ENCODE results near the gene TTBK2. TPM values are rescaled to one million over a fixed set of nuclear protein-coding genes. Genes with fewer than 3 reads are reported as not detected.

Gene TTBK2
- total RNA-seq, 2 experiments from 2014 or later = 9.9 to 11.9 TPM

GRCh38 chr15:42720071-42720470 lies 200.5 kb downstream of the TTBK2 start:
- intact Hi-C loops (cut with micrococcal nuclease) = no loop called here
- ChIA-PET POLR2A (no interaction called here), CTCF (interaction anchor here (1.7 kb wide), 1 partner anchor 14 kb away, joined by 4 read pairs; no protein-coding TSS in a partner anchor)
- no peaks in the 10 kb centered on the region for H3K4me1 Mint-ChIP-seq (ENCODE audit: low read depth)
- peaks cover 10% of the 10 kb centered on the region for H3K36me3 Mint-ChIP-seq (ENCODE audit: low read depth)
- H3K27ac Mint-ChIP-seq = peak overlapping the region; percentile 37
- H3K27me3 Mint-ChIP-seq = no peaks in the 10 kb centered on the region
- no peak overlapping the region for H3K4me3 Mint-ChIP-seq
- no peak for TF ChIP-seq CTCF (IDR thresholded peaks at IDR 0.05)
- no peaks in the 10 kb centered on the region for H3K9me3 Mint-ChIP-seq
- ATAC-seq (no peak), DNase-seq (no peak)

- H3K27ac Mint-ChIP-seq = no peak overlapping the region
- no peaks in the 10 kb centered on the region for H3K9me3 Mint-ChIP-seq
- POLR2A ChIA-PET = no interaction called here
- TF ChIP-seq CTCF (IDR thresholded peaks at IDR 0.05) = no peak
- no peaks in the 10 kb centered on the region for H3K4me1 Mint-ChIP-seq (ENCODE audit: low read depth)
- no peak overlapping the region for H3K4me3 Mint-ChIP-seq
- DNase-seq = no peak
- H3K27me3 Mint-ChIP-seq = no peaks in the 10 kb centered on the region
- CTCF ChIA-PET = no interaction called here
- intact Hi-C loops (cut with micrococcal nuclease) = no loop called here
- H3K36me3 Mint-ChIP-seq (ENCODE audit: low read depth) = peaks cover 6% of the 10 kb centered on the region
- ATAC-seq = no peak
These were observed 201.5 kb downstream of the TTBK2 start for GRCh38 chr15:42719043-42719442.

GRCh38 chr15:42716626-42717025 lies 204.0 kb downstream of the TTBK2 start:
- Mint-ChIP-seq H3K27me3 (no peaks in the 10 kb centered on the region), H3K9me3 (no peaks in the 10 kb centered on the region), H3K4me3 (no peak overlapping the region), H3K36me3 (ENCODE audit: low read depth) (peaks cover 6% of the 10 kb centered on the region), H3K27ac (no peak overlapping the region), H3K4me1 (ENCODE audit: low read depth) (no peaks in the 10 kb centered on the region)
- no peak for DNase-seq
- intact Hi-C loops (cut with micrococcal nuclease) = no loop called here
- ATAC-seq = no peak
- ChIA-PET POLR2A (interaction anchor here (0.9 to 1.1 kb wide), 3 partner anchors 16 to 28 kb away, joined by 3 read pairs; no protein-coding TSS in a partner anchor), CTCF (interaction anchor here (1.4 to 2.0 kb wide), 2 partner anchors 12 to 210 kb away, joined by 5 to 7 read pairs; no protein-coding TSS in a partner anchor)
- no peak for TF ChIP-seq CTCF (IDR thresholded peaks at IDR 0.05)

- Mint-ChIP-seq H3K9me3 (no peaks in the 10 kb centered on the region), H3K4me1 (ENCODE audit: low read depth) (no peaks in the 10 kb centered on the region), H3K36me3 (ENCODE audit: low read depth) (peaks cover 6% of the 10 kb centered on the region), H3K4me3 (no peak overlapping the region), H3K27ac (no peak overlapping the region), H3K27me3 (no peaks in the 10 kb centered on the region)
- intact Hi-C loops (cut with micrococcal nuclease) = no loop called here
- ATAC-seq = no peak
- ChIA-PET CTCF (interaction anchor here (1.1 to 2.0 kb wide), 3 partner anchors 10 to 210 kb away, joined by 3 to 7 read pairs (median 5); no protein-coding TSS in a partner anchor), POLR2A (interaction anchor here (1.1 kb wide), 1 partner anchor 27 kb away, joined by 3 read pairs; no protein-coding TSS in a partner anchor)
- DNase-seq = no peak
- no peak for TF ChIP-seq CTCF (IDR thresholded peaks at IDR 0.05)
These were observed 204.5 kb downstream of the TTBK2 start for GRCh38 chr15:42716125-42716524.

GRCh38 chr15:42712584-42712983 lies 208.0 kb downstream of the TTBK2 start:
- no peak overlapping the region for H3K27ac Mint-ChIP-seq
- POLR2A ChIA-PET = no interaction called here

More at GRCh38 chr15:42712584-42712983, 208.0 kb downstream of the TTBK2 start:
- H3K27me3 Mint-ChIP-seq = no peaks in the 10 kb centered on the region
- no peak overlapping the region for H3K4me3 Mint-ChIP-seq
- intact Hi-C loops (cut with micrococcal nuclease) = no loop called here
- no peak for TF ChIP-seq CTCF (IDR thresholded peaks at IDR 0.05)
- H3K36me3 Mint-ChIP-seq (ENCODE audit: low read depth) = no peaks in the 10 kb centered on the region
- H3K4me1 Mint-ChIP-seq (ENCODE audit: low read depth) = peaks cover 3% of the 10 kb centered on the region
- CTCF ChIA-PET = interaction anchor here (0.8 to 1.1 kb wide), 2 partner anchors 11 to 12 kb away, joined by 3 read pairs; no protein-coding TSS in a partner anchor
- no peak for ATAC-seq
- DNase-seq = no peak
- no peaks in the 10 kb centered on the region for H3K9me3 Mint-ChIP-seq
